Natural killer cell (primary cell): ENCODE data around the gene RPS6KA5. TPM values are rescaled to one million over a fixed set of nuclear protein-coding genes. Genes with fewer than 3 reads are reported as not detected.

Source experiments
- ATAC-seq, 3 donors: fragments of 150-1000 bp in 2 of 3; fragments of 200-7000 bp in 1 of 3; cut with Tn5 transposase; 1 replicate in 1 of 3; 2 replicates in 2 of 3; pipeline ENCODE4 v1.10.0; 2021; ENCODE audit warnings: mild to moderate bottlenecking in 2 of 3, moderate library complexity in 2 of 3
- DNase-seq, 2 donors: peaks; one replicate each; pipeline versions ENCODE4 v3.0.0 to v3.0.0-alpha.2; 2013 to 2021; ENCODE audit warnings: mixed read lengths in 1 of 2
- H3K27ac ChIP-seq: one replicate; pipeline ENCODE4 v1.5.1; 2013; ENCODE audit warnings: mild to moderate bottlenecking, low read length
- H3K27me3 ChIP-seq: one replicate; pipeline ENCODE4 v1.6.1; 2013; ENCODE audit warnings: low read length; ENCODE audit not compliant: control insufficient read depth, insufficient read depth
- H3K36me3 ChIP-seq: one replicate; pipeline ENCODE4 v1.6.1; 2013; ENCODE audit warnings: low read length; ENCODE audit not compliant: control insufficient read depth, insufficient read depth
- H3K4me1 ChIP-seq: one replicate; pipeline ENCODE4 v1.6.1; 2013; ENCODE audit warnings: low read length; ENCODE audit not compliant: control insufficient read depth, insufficient read depth
- H3K4me3 ChIP-seq: one replicate; pipeline ENCODE4 v1.5.1; 2013; ENCODE audit warnings: low read length
- H3K9me3 ChIP-seq: one replicate; pipeline ENCODE4 v1.6.1; 2013; ENCODE audit warnings: low read length; ENCODE audit not compliant: control insufficient read depth, insufficient read depth
- H3K27ac Mint-ChIP-seq, 2 donors: one replicate each; pipeline ENCODE4 v1.8.0; 2022; ENCODE audit warnings: mild to moderate bottlenecking in 2 of 2, mixed read lengths in 2 of 2, moderate library complexity in 1 of 2
- H3K27me3 Mint-ChIP-seq, 2 donors: one replicate each; pipeline ENCODE4 v1.8.0; 2022; ENCODE audit warnings: low read depth in 2 of 2, mixed read lengths in 2 of 2
- H3K36me3 Mint-ChIP-seq: one replicate; pipeline ENCODE4 v1.8.0; 2022; ENCODE audit warnings: mixed read lengths
- H3K4me1 Mint-ChIP-seq, 2 donors: one replicate each; pipeline ENCODE4 v1.8.0; 2022; ENCODE audit warnings: mixed read lengths in 2 of 2
- H3K4me3 Mint-ChIP-seq: one replicate; pipeline ENCODE4 v1.8.0; 2022; ENCODE audit warnings: mild to moderate bottlenecking, moderate library complexity, mixed read lengths
- H3K9me3 Mint-ChIP-seq, 2 donors: one replicate each; pipeline ENCODE4 v1.8.0; 2022; ENCODE audit warnings: mixed read lengths in 2 of 2
- WGBS: methylation state at CpG from one replicate; pipeline ENCODE4 v1.1.7; 2013; ENCODE audit warnings: missing lambda C conversion rate; ENCODE audit not compliant: insufficient coverage; 5-methylcytosine and 5-hydroxymethylcytosine counted together
- intact Hi-C: fragments of 100-400 bp; cut with micrococcal nuclease; formaldehyde crosslinking; loops from one replicate; pipeline ENCODE4 v1.14.2; 2022
- total RNA-seq, 4 donors: library from RNA; stranded (reverse); fragments of 120-200 nt in 1 of 4; gene quantifications; one replicate each; pipeline versions ENCODE4 v1.2.3 to v1.2.4, GENCODE V29; 2013 to 2022
- TF ChIP-seq, protein P1 (sequence below): fragments of 200-600 bp; IDR thresholded peaks from one replicate; pipeline ENCODE4 v1.8.0; 2022; ENCODE audit warnings: antibody characterized with exemption

Gene RPS6KA5
- total RNA-seq, 3 donors from 2014 or later (not counting 1 experiment from before 2014, with no cell fraction given), result 24.1 to 28.5 (median 27.9) TPM

DNA sequence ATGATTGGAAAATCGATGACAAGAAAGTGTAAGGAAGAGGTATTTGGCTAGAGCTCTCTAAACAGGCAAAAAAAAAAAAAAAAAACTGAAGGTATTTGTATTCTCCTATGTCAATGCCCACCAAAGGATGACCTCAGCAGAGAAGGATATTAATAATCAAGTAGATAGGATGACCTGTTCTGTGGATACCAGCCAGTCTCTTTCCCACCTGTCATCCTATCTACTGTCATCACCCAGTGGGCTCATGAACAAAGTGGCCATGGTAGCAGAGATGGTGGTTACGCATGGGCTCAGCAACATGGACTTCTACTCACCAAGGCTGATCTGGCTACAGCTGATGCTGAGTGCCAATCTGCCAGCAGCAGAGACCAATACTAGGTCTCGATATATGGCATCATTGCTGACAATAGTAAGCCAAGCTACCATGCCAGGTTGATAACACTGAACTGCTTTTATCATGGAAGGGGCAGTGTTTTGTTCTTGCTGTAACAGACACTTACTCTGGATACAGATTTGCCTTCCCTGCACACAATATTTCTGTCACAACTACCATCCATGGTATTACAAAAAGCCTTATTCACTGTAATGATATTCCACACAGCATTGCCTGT, 43.5 kb downstream of the RPS6KA5 start:
- Mint-ChIP-seq H3K9me3 (no peaks in the 10 kb centered on the region), H3K36me3 (no peaks in the 10 kb centered on the region), H3K4me1 (peaks cover 14 to 17% of the 10 kb centered on the region in 2 donors), H3K27me3 (no peaks in the 10 kb centered on the region), H3K4me3 (no peak overlapping the region), H3K27ac (no peak overlapping the region)
- intact Hi-C loops, result no loop called here
- H3K9me3 ChIP-seq, result no peaks in the 10 kb centered on the region
- H3K4me1 ChIP-seq, result peaks cover 5% of the 10 kb centered on the region
- TF ChIP-seq, protein P1, sequence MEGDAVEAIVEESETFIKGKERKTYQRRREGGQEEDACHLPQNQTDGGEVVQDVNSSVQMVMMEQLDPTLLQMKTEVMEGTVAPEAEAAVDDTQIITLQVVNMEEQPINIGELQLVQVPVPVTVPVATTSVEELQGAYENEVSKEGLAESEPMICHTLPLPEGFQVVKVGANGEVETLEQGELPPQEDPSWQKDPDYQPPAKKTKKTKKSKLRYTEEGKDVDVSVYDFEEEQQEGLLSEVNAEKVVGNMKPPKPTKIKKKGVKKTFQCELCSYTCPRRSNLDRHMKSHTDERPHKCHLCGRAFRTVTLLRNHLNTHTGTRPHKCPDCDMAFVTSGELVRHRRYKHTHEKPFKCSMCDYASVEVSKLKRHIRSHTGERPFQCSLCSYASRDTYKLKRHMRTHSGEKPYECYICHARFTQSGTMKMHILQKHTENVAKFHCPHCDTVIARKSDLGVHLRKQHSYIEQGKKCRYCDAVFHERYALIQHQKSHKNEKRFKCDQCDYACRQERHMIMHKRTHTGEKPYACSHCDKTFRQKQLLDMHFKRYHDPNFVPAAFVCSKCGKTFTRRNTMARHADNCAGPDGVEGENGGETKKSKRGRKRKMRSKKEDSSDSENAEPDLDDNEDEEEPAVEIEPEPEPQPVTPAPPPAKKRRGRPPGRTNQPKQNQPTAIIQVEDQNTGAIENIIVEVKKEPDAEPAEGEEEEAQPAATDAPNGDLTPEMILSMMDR, result no peak
- no peak overlapping the region for H3K27ac ChIP-seq
- no peak overlapping the region for H3K4me3 ChIP-seq
- H3K27me3 ChIP-seq, result no peaks in the 10 kb centered on the region
- 98% methylated on average over 3 of the region's 3 CpGs for WGBS
- ATAC-seq, result no peak
- DNase-seq, result no peak
- H3K36me3 ChIP-seq, result no peaks in the 10 kb centered on the region

DNA sequence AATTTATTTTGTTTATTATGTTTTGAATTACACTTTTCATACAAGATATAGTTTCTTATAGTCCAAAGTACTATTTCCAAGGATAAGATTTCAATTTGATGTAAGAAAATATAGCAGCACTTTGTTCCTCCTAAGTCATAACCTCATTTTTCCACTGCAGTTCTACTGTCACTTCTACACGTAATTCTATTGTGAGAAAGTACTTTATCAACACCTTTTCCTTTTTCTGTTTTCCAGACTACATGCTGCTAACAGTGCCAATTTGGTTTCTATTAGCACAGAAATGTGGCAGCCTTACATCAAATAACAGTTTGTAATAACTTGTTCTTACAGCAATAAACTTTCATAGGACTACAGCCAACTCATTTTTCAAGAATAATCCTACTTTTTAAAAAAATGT, 45.0 kb downstream of the RPS6KA5 start:
- Histone ChIP-seq H3K9me3 (no peaks in the 10 kb centered on the region), H3K4me1 (no peaks in the 10 kb centered on the region), H3K4me3 (no peak overlapping the region), H3K36me3 (no peaks in the 10 kb centered on the region), H3K27ac (no peak overlapping the region), H3K27me3 (no peaks in the 10 kb centered on the region)
- H3K4me1 Mint-ChIP-seq, result peaks cover 14 to 15% of the 10 kb centered on the region in 2 donors
- DNase-seq, result no peak
- H3K27ac Mint-ChIP-seq, result peak overlapping the region in 1 of 2 donors; percentile 19
- TF ChIP-seq, protein P1, result no peak
- no peaks in the 10 kb centered on the region for H3K27me3 Mint-ChIP-seq
- H3K36me3 Mint-ChIP-seq, result no peaks in the 10 kb centered on the region
- WGBS, result 50% methylated on average over 1 of the region's 1 CpG
- intact Hi-C loops, result no loop called here
- no peak overlapping the region for H3K4me3 Mint-ChIP-seq
- ATAC-seq, result no peak
- no peaks in the 10 kb centered on the region for H3K9me3 Mint-ChIP-seq

DNA sequence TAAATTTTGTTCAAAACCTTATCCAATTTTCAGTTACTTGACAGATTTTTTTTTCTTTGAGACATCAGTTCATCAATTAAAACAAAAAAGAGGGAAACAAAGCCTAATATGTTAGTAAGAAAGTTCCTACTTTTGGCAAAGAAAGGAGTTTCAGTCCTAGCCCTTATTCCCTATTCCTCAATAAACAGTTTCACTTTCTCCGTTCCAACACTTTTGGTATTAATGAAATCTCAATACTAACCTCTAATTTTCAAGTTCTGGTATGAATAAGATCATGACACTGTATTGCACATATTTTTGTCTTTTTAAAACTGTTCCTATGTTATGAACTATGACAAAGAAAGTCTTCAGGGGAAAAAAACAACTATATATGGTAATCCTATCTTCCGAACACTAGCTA, 48.4 kb downstream of the RPS6KA5 start:
- peaks cover 33% of the 10 kb centered on the region in 2 donors for H3K4me1 Mint-ChIP-seq
- H3K9me3 ChIP-seq, result no peaks in the 10 kb centered on the region
- H3K27ac ChIP-seq, result no peak overlapping the region
- H3K27me3 ChIP-seq, result no peaks in the 10 kb centered on the region
- no peak for ATAC-seq
- no peaks in the 10 kb centered on the region for H3K9me3 Mint-ChIP-seq
- no peak overlapping the region for H3K4me3 Mint-ChIP-seq
- H3K4me3 ChIP-seq, result no peak overlapping the region
- DNase-seq, result no peak
- H3K4me1 ChIP-seq, result peaks cover 7% of the 10 kb centered on the region
- no peaks in the 10 kb centered on the region for H3K36me3 ChIP-seq
- H3K27me3 Mint-ChIP-seq, result no peaks in the 10 kb centered on the region
- no peak overlapping the region for H3K27ac Mint-ChIP-seq
- no CpG with 5 or more reads among the region's 2 CpGs for WGBS
- H3K36me3 Mint-ChIP-seq, result no peaks in the 10 kb centered on the region
- TF ChIP-seq, protein P1, result no peak
- intact Hi-C loops, result no loop called here

DNA sequence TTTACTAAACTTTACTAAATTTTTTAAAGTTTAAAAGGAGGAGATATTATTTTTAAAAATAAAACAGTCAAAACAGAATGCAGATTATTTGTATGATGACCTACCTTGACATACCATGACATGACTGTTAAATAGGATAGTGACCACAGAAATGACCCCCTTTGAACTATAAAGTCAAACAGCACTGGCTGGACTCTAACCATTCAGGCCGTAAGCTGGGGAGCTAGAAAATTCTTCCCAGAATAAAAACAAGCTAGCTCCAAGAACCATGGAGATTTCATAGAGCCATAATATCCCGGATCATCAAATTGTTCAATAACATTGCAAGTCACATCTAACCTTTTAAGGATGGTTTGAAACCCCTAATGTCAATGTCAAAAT, 50.3 kb downstream of the RPS6KA5 start:
- Mint-ChIP-seq H3K27ac (peak overlapping the region in 1 of 2 donors; percentile 63), H3K27me3 (no peaks in the 10 kb centered on the region), H3K36me3 (no peaks in the 10 kb centered on the region), H3K9me3 (no peaks in the 10 kb centered on the region), H3K4me3 (no peak overlapping the region), H3K4me1 (peaks cover 31 to 35% of the 10 kb centered on the region in 2 donors)
- Histone ChIP-seq H3K4me1 (peaks cover 7% of the 10 kb centered on the region), H3K4me3 (no peak overlapping the region), H3K9me3 (no peaks in the 10 kb centered on the region), H3K36me3 (no peaks in the 10 kb centered on the region), H3K27ac (no peak overlapping the region), H3K27me3 (no peaks in the 10 kb centered on the region)
- 96% methylated on average over 2 of the region's 2 CpGs for WGBS
- ATAC-seq, result no peak
- TF ChIP-seq, protein P1, result no peak
- intact Hi-C loops, result no loop called here
- no peak for DNase-seq
